Endothelial cell of umbilical vein (primary cell): ENCODE data around the gene ABCC4. TPM values are rescaled to one million over a fixed set of nuclear protein-coding genes. Genes with fewer than 3 reads are reported as not detected.
A peak's percentile ranks its signal among the peaks of the same experiment; 100 is the strongest.

ENCODE experiments used
- BruUV-seq: library from RNA; stranded (reverse); fragments of 400-500 nt; replicated peaks from 2 replicates; lab custom pipeline; 2021; lab: Mats Ljungman, UMichigan
- CTCF ChIA-PET: fragments of 300-600, 350-600 bp; sonication (Branson Sonifier 250); formaldehyde crosslinking; loops from one replicate; lab custom pipeline; 2021; ENCODE audit warnings: antibody characterized with exemption, inconsistent platforms; lab: Charles Lee
- POLR2A ChIA-PET: fragments of 300-600, 350-600 bp; sonication (Branson Sonifier 250); formaldehyde crosslinking; loops from one replicate; lab custom pipeline; 2021; ENCODE audit warnings: antibody characterized with exemption, inconsistent platforms; lab: Charles Lee
- DNase-seq: peaks from one replicate; pipeline ENCODE4 v3.0.0-alpha.2; 2011; ENCODE audit warnings: low read depth, low spot score
- FAIRE-seq: peaks from 2 replicates; lab custom pipeline; 2011; peaks lifted over from hg19 to GRCh38; lab: Jason Lieb, UNC
- H2AFZ ChIP-seq: 2 replicates; pipeline ENCODE4 v1.6.0; 2012; ENCODE audit warnings: low read depth, low read length, control low read depth, inconsistent platforms
- H3K27ac ChIP-seq: 2 replicates; pipeline ENCODE4 v1.5.1; 2011; ENCODE audit warnings: low read depth, mild to moderate bottlenecking, control low read depth, low read length, moderate library complexity; ENCODE audit not compliant: insufficient read depth
- H3K27me3 ChIP-seq, 2 experiments: 2 replicates each; pipeline versions ENCODE4 v1.6.0 to v1.6.1; 2011; ENCODE audit warnings: low read length in 2 of 2, mixed read lengths in 1 of 2; ENCODE audit not compliant: control insufficient read depth in 2 of 2, insufficient read depth in 2 of 2
- H3K36me3 ChIP-seq, 2 experiments: 2 replicates in 1 of 2; 3 replicates in 1 of 2; pipeline ENCODE4 v1.5.1; 2011; ENCODE audit warnings: low read length in 2 of 2, mild to moderate bottlenecking in 1 of 2, moderate library complexity in 1 of 2; ENCODE audit not compliant: control insufficient read depth in 2 of 2, insufficient read depth in 2 of 2; ENCODE audit errors: extremely low read depth in 1 of 2
- H3K4me1 ChIP-seq: 3 replicates; pipeline ENCODE4 v1.5.1; 2011; ENCODE audit warnings: mild to moderate bottlenecking, low read length; ENCODE audit not compliant: control insufficient read depth, insufficient read depth; ENCODE audit errors: extremely low read depth
- H3K4me2 ChIP-seq: 2 replicates; pipeline ENCODE4 v1.6.1; 2011; ENCODE audit warnings: low read length, control low read depth, mixed read lengths; ENCODE audit not compliant: insufficient read depth
- H3K4me3 ChIP-seq, 3 experiments: fragments of 200-600 bp in 1 of 3; sonication (generic), shearing (Covaris generic) in 1 of 3; replicated peaks in 1 of 3; 2 replicates each; pipeline ENCODE4 v1.5.1; 2011 to 2016; ENCODE audit warnings: control low read depth in 3 of 3, low read length in 3 of 3, mild to moderate bottlenecking in 2 of 3, inconsistent platforms in 1 of 3, low read depth in 1 of 3, moderate library complexity in 1 of 3; ENCODE audit not compliant: insufficient read depth in 1 of 3
- H3K79me2 ChIP-seq: 2 replicates; pipeline ENCODE4 v1.6.0; 2012; ENCODE audit warnings: low read length, inconsistent platforms; ENCODE audit not compliant: control insufficient read depth, insufficient read depth
- H3K9ac ChIP-seq: replicated peaks from 2 replicates; pipeline ENCODE3; 2011; ENCODE audit warnings: low read length, control low read depth; ENCODE audit not compliant: insufficient read depth; ENCODE audit errors: extremely low read depth
- H3K9me1 ChIP-seq: replicated peaks from 3 replicates; pipeline ENCODE4 v1.6.0; 2011; ENCODE audit warnings: mild to moderate bottlenecking, low read length; ENCODE audit not compliant: control insufficient read depth, insufficient read depth; ENCODE audit errors: extremely low read depth
- H3K9me3 ChIP-seq: replicated peaks from 2 replicates; pipeline ENCODE4 v1.5.1; 2012; ENCODE audit warnings: low read length, inconsistent platforms; ENCODE audit not compliant: control insufficient read depth, insufficient read depth
- H4K20me1 ChIP-seq: replicated peaks from 2 replicates; pipeline ENCODE3; 2011; ENCODE audit warnings: mild to moderate bottlenecking, low read length; ENCODE audit not compliant: control insufficient read depth, insufficient read depth; ENCODE audit errors: extremely low read depth
- CTCF ChIP-seq, 2 donors: IDR thresholded peaks; 1 replicate in 1 of 2; 2 replicates in 1 of 2; pipeline ENCODE4 v1.5.1; 2011; ENCODE audit warnings: low read length in 2 of 2, mild to moderate bottlenecking in 2 of 2, moderate library complexity in 2 of 2, control low read depth in 1 of 2, inconsistent platforms in 1 of 2, low read depth in 1 of 2; ENCODE audit not compliant: insufficient read depth in 1 of 2; ENCODE audit errors: extremely low read depth in 1 of 2
- EZH2 ChIP-seq: IDR thresholded peaks from 2 replicates; pipeline ENCODE4 v1.6.1; 2012; ENCODE audit warnings: borderline replicate concordance, low read depth, mild to moderate bottlenecking, moderate library complexity, low read length, inconsistent platforms; ENCODE audit not compliant: severe bottlenecking
- FOS ChIP-seq: IDR thresholded peaks from 2 replicates; pipeline ENCODE4 v1.6.1; 2011; ENCODE audit warnings: mild to moderate bottlenecking, low read length, moderate library complexity, borderline replicate concordance; ENCODE audit not compliant: insufficient read depth
- GATA2 ChIP-seq: IDR thresholded peaks from 2 replicates; pipeline ENCODE4 v1.7.0; 2011; ENCODE audit warnings: low read depth, mild to moderate bottlenecking, moderate library complexity, mixed read lengths, low read length; ENCODE audit not compliant: insufficient read length, insufficient read depth
- JUN ChIP-seq: IDR thresholded peaks from 2 replicates; pipeline ENCODE4 v1.6.1; 2011; ENCODE audit warnings: borderline replicate concordance, low read depth; ENCODE audit not compliant: insufficient read length, insufficient read depth
- MYC ChIP-seq: IDR thresholded peaks from one replicate; pipeline ENCODE4 v1.6.1; 2011; ENCODE audit warnings: mild to moderate bottlenecking, low read depth, low read length
- POLR2A ChIP-seq: IDR thresholded peaks from 2 replicates; pipeline ENCODE4 v1.6.1; 2012; ENCODE audit warnings: low read depth, mild to moderate bottlenecking, control low read depth, low read length
- POLR2AphosphoS5 ChIP-seq: IDR thresholded peaks from 2 replicates; pipeline ENCODE4 v1.6.1; 2012; ENCODE audit warnings: low read depth, mild to moderate bottlenecking, control low read depth, low read length, moderate library complexity; ENCODE audit not compliant: insufficient read depth
- dilution Hi-C: fragments of 300-500 bp; cut with MboI; formaldehyde crosslinking; loops from one replicate; pipeline ENCODE4 v1.15.0; 2019; ENCODE audit warnings: low sequenced_read_pairs; ENCODE audit not compliant: extremely low pct_ligation_motif_present
- intact Hi-C: fragments of 100-400 bp; cut with micrococcal nuclease; formaldehyde crosslinking; loops from one replicate; pipeline ENCODE4 v1.10.0; 2022
- polyA plus RNA-seq, 4 experiments: library from polyadenylated mRNA; depleted of rRNA in 3 of 4; stranded (reverse) in 3 of 4; unstranded in 1 of 4; fragments of >200 nt; gene quantifications; 2 replicates each; pipeline versions ENCODE4 v1.2.1 to v1.2.3, GENCODE V29; 2011 to 2012; ENCODE audit warnings: missing spikeins in 1 of 4
- total RNA-seq: library from RNA; stranded (reverse); gene quantifications from 2 replicates; pipeline ENCODE4 v1.2.3, GENCODE V29; 2021
- TF ChIP-seq, protein P1 (sequence below): IDR thresholded peaks from 2 replicates; pipeline ENCODE4 v1.6.1; 2011; ENCODE audit not compliant: insufficient read depth, insufficient read length

The ABCC4 gene
- total and polyA plus RNA-seq, 2 donors (not counting 3 experiments of a cell fraction or from before 2014, with no cell fraction given): 9.2 to 15.9 TPM

DNA sequence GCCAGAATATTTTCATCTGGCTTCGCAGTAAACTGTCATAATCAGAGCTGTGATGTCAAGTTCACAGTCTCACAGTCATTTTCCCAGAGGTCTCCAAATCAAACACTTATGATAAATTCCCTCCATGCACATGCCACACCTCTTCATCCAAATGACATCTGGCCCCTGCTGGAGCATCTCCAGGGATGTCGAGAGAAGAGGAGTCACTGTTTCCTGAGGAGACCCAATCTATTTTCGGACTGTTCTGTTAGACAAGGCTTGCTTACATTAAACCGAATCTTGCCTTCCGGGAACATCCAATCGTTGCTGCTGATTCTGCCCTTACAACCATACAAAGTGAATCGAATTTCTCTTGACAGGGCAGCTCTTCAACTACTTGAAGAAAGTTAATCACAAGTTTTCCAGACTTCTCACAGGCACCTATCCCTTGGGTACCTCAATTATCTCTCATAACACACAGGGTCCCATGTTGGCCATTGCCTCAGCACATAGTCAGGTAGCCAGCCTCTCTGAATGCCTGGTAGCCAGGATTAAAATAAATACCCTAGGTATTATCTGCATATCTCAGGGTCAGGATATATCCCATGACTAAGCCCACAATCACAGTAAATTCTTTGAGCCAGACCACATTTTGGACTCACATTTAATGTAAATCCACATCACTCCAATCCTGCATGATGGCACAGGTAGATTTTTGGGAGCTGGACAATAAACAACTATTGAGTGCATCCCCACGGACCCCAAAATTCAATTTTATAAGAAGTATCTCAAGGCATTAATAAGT, 182.5 kb downstream of the ABCC4 start:
- ChIA-PET CTCF (interaction anchor here (0.8 kb wide), 1 partner anchor 10 kb away, joined by 3 read pairs; no protein-coding TSS in a partner anchor), POLR2A (interaction anchor here (0.7 kb wide), 2 partner anchors 8 to 1872 kb away, joined by 3 read pairs; no protein-coding TSS in a partner anchor)
- Histone ChIP-seq H3K4me3 (no peak overlapping the region), H3K4me2 (no peak overlapping the region), H2AFZ (no peak overlapping the region), H3K4me1 (peaks cover 38% of the 10 kb centered on the region), H3K27ac (no peak overlapping the region), H3K9me3 (no peaks in the 10 kb centered on the region), H3K9ac (no peak overlapping the region), H3K79me2 (no peaks in the 10 kb centered on the region), H3K9me1 (no peaks in the 10 kb centered on the region), H4K20me1 (no peaks in the 10 kb centered on the region), H3K27me3 (no peaks in the 10 kb centered on the region), H3K36me3 (no peaks in the 10 kb centered on the region)
- no peak for TF ChIP-seq CTCF (IDR thresholded peaks at IDR 0.05; ENCODE audit: extremely low read depth in 1 of 2, insufficient read depth in 1 of 2, low read depth in 1 of 2, low read length in 2 of 2)
- TF ChIP-seq GATA2: peak; percentile 68
- no peak for DNase-seq
- no TSS peak for BruUV-seq
- no peak for FAIRE-seq
- dilution Hi-C loops: no loop called here
- intact Hi-C loops: no loop called here

DNA sequence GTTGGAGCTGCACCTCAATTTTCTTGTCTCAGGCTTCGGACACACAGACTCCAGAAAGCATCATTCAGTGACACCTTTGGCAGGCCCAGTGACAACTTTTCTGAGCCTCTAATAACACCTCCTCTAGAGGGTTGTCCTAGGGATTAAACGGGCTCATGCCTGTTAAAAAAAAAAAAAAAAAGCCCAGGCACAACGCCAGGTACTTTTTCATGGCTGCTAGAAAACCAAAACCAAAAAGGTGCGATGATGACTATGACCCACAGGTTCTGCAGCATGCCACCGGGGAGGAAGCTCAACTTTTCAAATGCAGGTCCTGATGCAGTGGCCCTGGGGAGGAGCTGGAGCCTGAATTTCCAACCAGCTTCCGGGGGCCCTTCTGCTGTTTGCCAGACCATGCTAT, 184.2 kb downstream of the ABCC4 start:
- H3K4me1 ChIP-seq: peaks cover 48% of the 10 kb centered on the region
- CTCF ChIA-PET: interaction anchor here (1.6 kb wide), 1 partner anchor 11 kb away, joined by 5 read pairs; no protein-coding TSS in a partner anchor
- H3K4me2 ChIP-seq: no peak overlapping the region
- TF ChIP-seq POLR2A: no peak
- no peak for TF ChIP-seq MYC
- no peak for TF ChIP-seq FOS
- TF ChIP-seq CTCF (IDR thresholded peaks at IDR 0.05; ENCODE audit: extremely low read depth in 1 of 2, insufficient read depth in 1 of 2, low read depth in 1 of 2, low read length in 2 of 2): no peak
- TF ChIP-seq POLR2AphosphoS5: no peak
- no peak for TF ChIP-seq JUN
- TF ChIP-seq, protein P1, sequence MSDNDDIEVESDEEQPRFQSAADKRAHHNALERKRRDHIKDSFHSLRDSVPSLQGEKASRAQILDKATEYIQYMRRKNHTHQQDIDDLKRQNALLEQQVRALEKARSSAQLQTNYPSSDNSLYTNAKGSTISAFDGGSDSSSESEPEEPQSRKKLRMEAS: no peak
- TF ChIP-seq EZH2: no peak
- TF ChIP-seq GATA2: no peak
- H3K9me1 ChIP-seq: no peaks in the 10 kb centered on the region
- H3K4me3 ChIP-seq: no peak overlapping the region
- POLR2A ChIA-PET: interaction anchor here (0.6 kb wide), 1 partner anchor 264 kb away, joined by 3 read pairs; no protein-coding TSS in a partner anchor
- dilution Hi-C loops: no loop called here
- no peaks in the 10 kb centered on the region for H4K20me1 ChIP-seq
- no peak overlapping the region for H3K9ac ChIP-seq
- no peaks in the 10 kb centered on the region for H3K27me3 ChIP-seq
- no peaks in the 10 kb centered on the region for H3K79me2 ChIP-seq
- no peaks in the 10 kb centered on the region for H3K9me3 ChIP-seq
- BruUV-seq: no TSS peak
- no peaks in the 10 kb centered on the region for H3K36me3 ChIP-seq
- H2AFZ ChIP-seq: no peak overlapping the region
- DNase-seq (no peak), FAIRE-seq (no peak)
- H3K27ac ChIP-seq: no peak overlapping the region
- intact Hi-C loops: no loop called here
